NCI-H1092 treated with DMSO at 0.1 percent for 48 hours (cell line): ENCODE results near the gene RPIA.
"Not testable (repeated sequence)": the region's sequence is repeated elsewhere in the genome, so short reads cannot be mapped to it uniquely, and the experiment has no call there.

Experiments
- DNase-seq: peaks from one replicate; lab custom pipeline; 2025; lab: John Stamatoyannopoulos, UW

RPIA gene

GRCh38 chr2:88773233-88774028 lies 82.0 kb downstream of the RPIA start:
- not testable (repeated sequence) for DNase-seq

GRCh38 chr2:88789213-88789612 lies 97.7 kb downstream of the RPIA start:
- not testable (repeated sequence) for DNase-seq

GRCh38 chr2:88795932-88796331 lies 104.5 kb downstream of the RPIA start:
- DNase-seq: not testable (repeated sequence)

GRCh38 chr2:88796523-88796922 lies 105.0 kb downstream of the RPIA start:
- not testable (repeated sequence) for DNase-seq

GRCh38 chr2:88797164-88797563 lies 105.7 kb downstream of the RPIA start:
- DNase-seq: not testable (repeated sequence)
